Stimulated activated CD4-positive, alpha-beta T cell treated with anti-CD3 and anti-CD28 coated beads, Interleukin-1b, Interleukin-23, amount 100 ng/mL, for 4 hours (primary cell): ENCODE data around the gene WWC2.

Experiments
- DNase-seq, 2 donors: peaks; one replicate each; pipeline ENCODE4 v3.0.0-alpha.2; 2020; ENCODE audit warnings: low read depth in 2 of 2

The WWC2 gene

GRCh38 chr4:183354219-183354618 lies 255.2 kb downstream of the WWC2 start:
- no peak for DNase-seq

GRCh38 chr4:183355405-183355804 lies 256.3 kb downstream of the WWC2 start:
- DNase-seq: no peak

- DNase-seq: no peak
These were observed 257.2 kb downstream of the WWC2 start for GRCh38 chr4:183356173-183356830.

GRCh38 chr4:183356931-183357675 lies 258.0 kb downstream of the WWC2 start:
- DNase-seq: no peak

- no peak for DNase-seq
These were observed 259.2 kb downstream of the WWC2 start for GRCh38 chr4:183358215-183358755.

- DNase-seq: no peak
These were observed 261.3 kb downstream of the WWC2 start for GRCh38 chr4:183360161-183360919.

GRCh38 chr4:183362036-183362435 lies 263.0 kb downstream of the WWC2 start:
- DNase-seq: no peak

GRCh38 chr4:183362916-183363542 lies 264.0 kb downstream of the WWC2 start:
- no peak for DNase-seq

GRCh38 chr4:183364025-183364424 lies 265.0 kb downstream of the WWC2 start:
- no peak for DNase-seq

GRCh38 chr4:183366206-183366835 lies 267.3 kb downstream of the WWC2 start:
- DNase-seq: no peak

GRCh38 chr4:183369073-183369472 lies 270.0 kb downstream of the WWC2 start:
- DNase-seq: no peak
